Pancreas (tissue), 10 donors: Measurements from ENCODE around the gene CCDC169. TPM values are rescaled to one million over a fixed set of nuclear protein-coding genes. Genes with fewer than 3 reads are reported as not detected.

Experiments
- ATAC-seq, 4 donors: fragments of 200-7000 bp; cut with Tn5 transposase; one replicate each; pipeline versions ENCODE4 v1.8.0 to v1.9.1; 2020; ENCODE audit warnings: mild to moderate bottlenecking in 4 of 4, moderate library complexity in 4 of 4
- DNase-seq, 6 donors: peaks; one replicate each; pipeline ENCODE4 v3.0.0-alpha.2; 2020
- FAIRE-seq: peaks from 2 replicates; lab custom pipeline; 2012; peaks lifted over from hg19 to GRCh38; lab: Jason Lieb, UNC
- H3K27ac ChIP-seq, 4 donors: fragments of 200-600 bp; sonication (generic); 1 replicate in 3 of 4; 2 replicates in 1 of 4; pipeline versions ENCODE4 v1.5.0 to v1.8.0; 2020
- H3K27me3 ChIP-seq, 4 donors: fragments of 200-600 bp; one replicate each; pipeline ENCODE4 v1.8.0; 2021
- H3K36me3 ChIP-seq, 3 donors: fragments of 200-600 bp; sonication (generic) in 1 of 3; one replicate each; pipeline versions ENCODE4 v1.5.0 to v1.8.0; 2020 to 2021
- H3K4me1 ChIP-seq, 3 donors: fragments of 200-600 bp; one replicate each; pipeline ENCODE4 v1.8.0; 2021
- H3K4me3 ChIP-seq, 4 donors: fragments of 200-600 bp; sonication (generic) in 2 of 4; one replicate each; pipeline versions ENCODE4 v1.5.0 to v1.8.0; 2020 to 2021
- H3K9me3 ChIP-seq, 4 donors: fragments of 200-600 bp; one replicate each; pipeline ENCODE4 v1.8.0; 2021
- CTCF ChIP-seq, 4 donors: fragments of 200-600 bp; sonication (generic) in 3 of 4; IDR thresholded peaks; one replicate each; pipeline versions ENCODE4 v1.5.0 to v1.8.0; 2021; ENCODE audit warnings: antibody characterized with exemption in 4 of 4
- WGBS, 2 donors: extraction: QIAGEN DNeasy Blood & Tissue Kit; methylation state at CpG; one replicate each; pipeline ENCODE4 v1.1.7; 2013; 5-methylcytosine and 5-hydroxymethylcytosine counted together
- intact Hi-C, 3 donors: fragments of 100-400 bp; cut with DNase I; formaldehyde crosslinking; loops; one replicate each; pipeline versions ENCODE4 v1.11.1 to v1.14.2; 2022
- polyA plus RNA-seq, 2 donors: library from polyadenylated mRNA; stranded (reverse); fragments of 200-250 nt; gene quantifications; one replicate each; pipeline ENCODE4 v1.2.3, GENCODE V29; 2013
- total RNA-seq, 6 donors: library from RNA; stranded (reverse); fragmentation: NEBNext Ultra II Directional in 4 of 6; extraction: Animal tissue kit (Norgen Biotek cat#: 25700) in 4 of 6; gene quantifications; one replicate each; pipeline versions ENCODE4 v1.2.1 to v1.2.4, GENCODE V29; 2021 to 2023
- donor health status: healthy with polysubstance abuse.
- donor health status: DM: no; HTN: no; CAD: no; lungs with moderate emphysema.
- donor health status: DM: no; HTN: no; CAD: no.
- donor health status: control.
- donor health status: control.
- donor health status: Bipolar disorder and iron deficiency.
- donor health status: DM: yes; HTN: yes; CAD: no.
- donor health status: DM: no; HTN: no; CAD: no.
- donor health status: DM: no; HTN: no; CAD: no.
- donor health status: DM: yes; HTN: yes; CAD: no.

CCDC169 gene
- total and polyA plus RNA-seq, 8 donors = 0.08 to 0.55 (median 0.21) TPM

- 61 to 71% methylated on average over 6 of the region's 6 CpGs for WGBS, 2 donors
- no peak overlapping the region for H3K4me3 ChIP-seq
- TF ChIP-seq CTCF (IDR thresholded peaks at IDR 0.05) = no peak
- FAIRE-seq = no peak
- no peaks in the 10 kb centered on the region for H3K9me3 ChIP-seq
- no peak for ATAC-seq
- no peak for DNase-seq
- H3K36me3 ChIP-seq = no peaks in the 10 kb centered on the region
- H3K27ac ChIP-seq = no peak overlapping the region
- no peaks in the 10 kb centered on the region for H3K27me3 ChIP-seq
- intact Hi-C loops = no loop called here
- H3K4me1 ChIP-seq = no peaks in the 10 kb centered on the region
Measured at GRCh38 chr13:36192166-36192565, 105.4 kb downstream of the CCDC169 start.

- no peaks in the 10 kb centered on the region for H3K27me3 ChIP-seq
- H3K27ac ChIP-seq = no peak overlapping the region
- H3K9me3 ChIP-seq = no peaks in the 10 kb centered on the region
- 76 to 86% methylated on average over 3 of the region's 3 CpGs for WGBS, 2 donors
- ATAC-seq (no peak), FAIRE-seq (no peak), DNase-seq (no peak)
- H3K4me3 ChIP-seq = no peak overlapping the region
- TF ChIP-seq CTCF (IDR thresholded peaks at IDR 0.05) = no peak
- intact Hi-C loops = no loop called here
- H3K36me3 ChIP-seq = no peaks in the 10 kb centered on the region
- no peaks in the 10 kb centered on the region for H3K4me1 ChIP-seq
Measured at GRCh38 chr13:36190771-36191170, 106.8 kb downstream of the CCDC169 start.

GRCh38 chr13:36188441-36188840, 109.2 kb downstream of the CCDC169 start:
- Histone ChIP-seq H3K27ac (no peak overlapping the region), H3K36me3 (no peaks in the 10 kb centered on the region), H3K27me3 (no peaks in the 10 kb centered on the region), H3K4me3 (no peak overlapping the region), H3K9me3 (no peaks in the 10 kb centered on the region), H3K4me1 (no peaks in the 10 kb centered on the region)
- ATAC-seq (no peak), FAIRE-seq (no peak), DNase-seq (no peak)
- no peak for TF ChIP-seq CTCF (IDR thresholded peaks at IDR 0.05)
- intact Hi-C loops = no loop called here
- 87 to 93% methylated on average over 1 of the region's 1 CpG for WGBS, 2 donors

- Histone ChIP-seq H3K9me3 (no peaks in the 10 kb centered on the region), H3K4me1 (no peaks in the 10 kb centered on the region), H3K27ac (no peak overlapping the region), H3K27me3 (no peaks in the 10 kb centered on the region), H3K36me3 (no peaks in the 10 kb centered on the region), H3K4me3 (no peak overlapping the region)
- no peak for DNase-seq
- intact Hi-C loops = no loop called here
- no peak for FAIRE-seq
- ATAC-seq = no peak
- no peak for TF ChIP-seq CTCF (IDR thresholded peaks at IDR 0.05)
Measured at GRCh38 chr13:36183901-36184300, 113.7 kb downstream of the CCDC169 start.

Other genes with a start within 250 kb of the CCDC169 start
- 10 to 100 TPM in 1 of 6 donors, 1 to 10 TPM in 2, under 1 TPM in 3; 0.67 to 10.1 (median 2.1) TPM for gene DCLK1, start 166.4 kb downstream of the CCDC169 start, total RNA-seq
- 1 to 10 TPM in 1 of 2 donors, under 1 TPM in 1; 0.68 to 2.5 TPM for gene DCLK1, start 166.4 kb downstream of the CCDC169 start, polyA plus RNA-seq
- gene SOHLH2, start 83.3 kb downstream of the CCDC169 start, total RNA-seq = under 1 TPM in 2 of 6 donors, not detected in 4; 0.08 to 0.12 TPM
- gene SOHLH2, start 83.3 kb downstream of the CCDC169 start, polyA plus RNA-seq = under 1 TPM in 1 of 2 donors, not detected in 1; 0.05 TPM
- gene SPART, start 48.6 kb upstream of the CCDC169 start, total RNA-seq = 10 to 100 TPM in 5 of 6 donors, 1 to 10 TPM in 1; 9.2 to 18.7 (median 12.0) TPM
- gene SPART, start 48.6 kb upstream of the CCDC169 start, polyA plus RNA-seq = 10 to 100 TPM in 1 of 2 donors, 1 to 10 TPM in 1; 5.9 to 16.1 TPM
- gene CCNA1, start 134.7 kb upstream of the CCDC169 start, total RNA-seq = under 1 TPM in 1 of 6 donors, not detected in 5; 0.12 TPM
- gene CCNA1, start 134.7 kb upstream of the CCDC169 start, polyA plus RNA-seq = under 1 TPM in 1 of 2 donors, not detected in 1; 0.19 TPM